HepG2 (cell line): Measurements from ENCODE around the gene ATP2A3.

Experiments used
- CTCF ChIP-seq: sonication (generic); formaldehyde crosslinking; IDR thresholded peaks from 2 replicates; pipeline ENCODE4 v1.5.0; 2020; ENCODE audit warnings: mild to moderate bottlenecking, missing genetic modification reagents, moderate library complexity
- GTF2F1 ChIP-seq: fragments of 150-350 bp; IDR thresholded peaks from 2 replicates; pipeline ENCODE4 v1.6.1; 2014; ENCODE audit warnings: low read length
- MBNL3 ChIP-seq: fragments of 250-450 bp; sonication (Bioruptor Pico); conservative IDR thresholded peaks from 2 replicates; pipeline ENCODE4 v1.8.0; 2022; ENCODE audit warnings: mild to moderate bottlenecking, inconsistent platforms
- NFRKB ChIP-seq: fragments of 450-650 bp; IDR thresholded peaks from 2 replicates; pipeline ENCODE4 v1.6.1; 2017
- SIN3B ChIP-seq: fragments of 150-350 bp; IDR thresholded peaks from 2 replicates; pipeline ENCODE4 v1.6.1; 2014; ENCODE audit warnings: low read length
- ZBTB33 ChIP-seq: sonication (generic); formaldehyde crosslinking; IDR thresholded peaks from 2 replicates; pipeline ENCODE4 v1.4.0; 2020; ENCODE audit warnings: missing genetic modification reagents
- ZBTB34 ChIP-seq: sonication (generic); formaldehyde crosslinking; IDR thresholded peaks from 2 replicates; pipeline ENCODE4 v1.8.0; 2022; ENCODE audit warnings: mild to moderate bottlenecking, missing genetic modification reagents
- ZNF709 ChIP-seq: sonication (generic); formaldehyde crosslinking; IDR thresholded peaks from 2 replicates; pipeline ENCODE4 v1.5.0; 2020; ENCODE audit warnings: mild to moderate bottlenecking, missing genetic modification reagents
- TF ChIP-seq, protein P1 (sequence below): IDR thresholded peaks from 2 replicates; pipeline ENCODE4 v1.6.1; 2016; ENCODE audit warnings: control low read depth

GRCh38 chr17:3965118-3965800, 1.0 kb upstream of the ATP2A3 start:
- TF ChIP-seq GTF2F1: no peak
- no peak for TF ChIP-seq ZBTB33 (CRISPR knock-in tag)
- TF ChIP-seq CTCF (CRISPR knock-in tag): peak; percentile 50
- TF ChIP-seq ZNF709 (CRISPR knock-in tag): no peak
- no peak for TF ChIP-seq NFRKB
- TF ChIP-seq ZBTB34 (CRISPR knock-in tag): no peak
- TF ChIP-seq MBNL3: no peak
- TF ChIP-seq, protein P1, sequence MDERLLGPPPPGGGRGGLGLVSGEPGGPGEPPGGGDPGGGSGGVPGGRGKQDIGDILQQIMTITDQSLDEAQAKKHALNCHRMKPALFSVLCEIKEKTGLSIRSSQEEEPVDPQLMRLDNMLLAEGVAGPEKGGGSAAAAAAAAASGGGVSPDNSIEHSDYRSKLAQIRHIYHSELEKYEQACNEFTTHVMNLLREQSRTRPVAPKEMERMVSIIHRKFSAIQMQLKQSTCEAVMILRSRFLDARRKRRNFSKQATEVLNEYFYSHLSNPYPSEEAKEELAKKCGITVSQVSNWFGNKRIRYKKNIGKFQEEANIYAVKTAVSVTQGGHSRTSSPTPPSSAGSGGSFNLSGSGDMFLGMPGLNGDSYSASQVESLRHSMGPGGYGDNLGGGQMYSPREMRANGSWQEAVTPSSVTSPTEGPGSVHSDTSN (CRISPR knock-in tag): no peak
- no peak for TF ChIP-seq SIN3B
